PC-3 (cell line): ENCODE data around the gene TEX44. TPM values are rescaled to one million over a fixed set of nuclear protein-coding genes. Genes with fewer than 3 reads are reported as not detected.

Source experiments
- ATAC-seq: fragments of 200-7000 bp; cut with Tn5 transposase; 2 replicates; pipeline ENCODE4 v1.9.1; 2020; ENCODE audit warnings: mild to moderate bottlenecking, moderate library complexity
- BruUV-seq: library from RNA; stranded (reverse); fragments of 400-500 nt; replicated peaks from 2 replicates; lab custom pipeline; 2021; lab: Mats Ljungman, UMichigan
- CTCF ChIA-PET: fragments of 300-600 bp; sonication (Branson Sonifier 250); formaldehyde crosslinking; loops from one replicate; lab custom pipeline; 2022; ENCODE audit warnings: antibody characterized with exemption; lab: Charles Lee
- POLR2A ChIA-PET: fragments of 300-600 bp; sonication (Branson Sonifier 250); formaldehyde crosslinking; loops from one replicate; lab custom pipeline; 2022; ENCODE audit warnings: antibody characterized with exemption; ENCODE audit not compliant: unreplicated experiment; lab: Charles Lee
- DNase-seq: peaks from one replicate; pipeline ENCODE4 v3.0.0-alpha.2; 2015
- H2AFZ ChIP-seq: fragments of 300-600 bp; sonication (generic); 2 replicates; pipeline ENCODE4 v1.6.0; 2016; ENCODE audit warnings: antibody characterized with exemption, low read length
- H3F3A ChIP-seq: fragments of 300-600 bp; sonication (generic); one replicate; pipeline ENCODE4 v1.6.0; 2017; ENCODE audit warnings: antibody characterized with exemption, low read length, control low read depth, mild to moderate bottlenecking; ENCODE audit not compliant: unreplicated experiment
- H3K27ac ChIP-seq: fragments of 300-600 bp; sonication (generic); 2 replicates; pipeline ENCODE4 v1.5.1; 2016; ENCODE audit warnings: mild to moderate bottlenecking, low read length
- H3K27me3 ChIP-seq: fragments of 300-600 bp; sonication (generic); 2 replicates; pipeline ENCODE4 v1.6.1; 2016; ENCODE audit warnings: low read length, mixed read lengths
- H3K36me3 ChIP-seq: fragments of 300-600 bp; sonication (generic); 2 replicates; pipeline ENCODE4 v1.6.1; 2016; ENCODE audit warnings: low read depth, mixed run types, low read length, mixed read lengths
- H3K4me1 ChIP-seq: fragments of 300-600 bp; sonication (generic); 2 replicates; pipeline ENCODE4 v1.5.1; 2016; ENCODE audit warnings: low read length; ENCODE audit not compliant: insufficient read depth
- H3K4me2 ChIP-seq: fragments of 300-600 bp; sonication (generic); 2 replicates; pipeline ENCODE4 v1.6.0; 2016; ENCODE audit warnings: low read length
- H3K4me3 ChIP-seq: fragments of 300-600 bp; sonication (generic); 2 replicates; pipeline ENCODE4 v1.5.1; 2016; ENCODE audit warnings: mild to moderate bottlenecking, low read length, mixed read lengths
- H3K79me2 ChIP-seq: fragments of 300-600 bp; sonication (generic); 2 replicates; pipeline ENCODE4 v1.6.1; 2017; ENCODE audit warnings: low read length, mixed read lengths
- H3K9ac ChIP-seq: fragments of 300-600 bp; sonication (generic); 2 replicates; pipeline ENCODE4 v1.6.0; 2016; ENCODE audit warnings: mild to moderate bottlenecking, low read length
- H3K9me2 ChIP-seq: fragments of 300-600 bp; sonication (generic); replicated peaks from 2 replicates; pipeline ENCODE4 v1.6.1; 2016; ENCODE audit warnings: mixed run types, low read length, mixed read lengths
- H3K9me3 ChIP-seq: fragments of 300-600 bp; sonication (generic); 2 replicates; pipeline ENCODE4 v1.6.1; 2016; ENCODE audit warnings: low read length, mixed read lengths
- H4K20me1 ChIP-seq: fragments of 300-600 bp; sonication (generic); 2 replicates; pipeline ENCODE4 v1.6.1; 2016; ENCODE audit warnings: low read length, mixed read lengths
- CTCF ChIP-seq: fragments of 300-600 bp; sonication (generic); conservative IDR thresholded peaks from 2 replicates; pipeline ENCODE4 v1.5.1; 2017; ENCODE audit warnings: antibody characterized with exemption, low read depth, mild to moderate bottlenecking, low read length
- EZH2 ChIP-seq: fragments of 300-600 bp; sonication (generic); IDR thresholded peaks from one replicate; pipeline ENCODE4 v1.6.1; 2017; ENCODE audit warnings: antibody characterized with exemption, mild to moderate bottlenecking, low read length; ENCODE audit not compliant: unreplicated experiment
- EZH2phosphoT487 ChIP-seq: fragments of 300-600 bp; sonication (generic); IDR thresholded peaks from 2 replicates; pipeline ENCODE4 v1.6.1; 2018; ENCODE audit warnings: mild to moderate bottlenecking, antibody characterized with exemption, low read length, borderline replicate concordance
- intact Hi-C: fragments of 100-400 bp; cut with micrococcal nuclease; formaldehyde crosslinking; loops from 2 replicates; pipeline ENCODE4 v1.9.0; 2023
- total RNA-seq: library from RNA; depleted of rRNA; stranded (reverse); fragments of >200 nt; gene quantifications from 2 replicates; pipeline ENCODE4 v1.2.3, GENCODE V29; 2014

TEX44 gene
- total RNA-seq, 1 experiment from 2014 or later = not detected

DNA sequence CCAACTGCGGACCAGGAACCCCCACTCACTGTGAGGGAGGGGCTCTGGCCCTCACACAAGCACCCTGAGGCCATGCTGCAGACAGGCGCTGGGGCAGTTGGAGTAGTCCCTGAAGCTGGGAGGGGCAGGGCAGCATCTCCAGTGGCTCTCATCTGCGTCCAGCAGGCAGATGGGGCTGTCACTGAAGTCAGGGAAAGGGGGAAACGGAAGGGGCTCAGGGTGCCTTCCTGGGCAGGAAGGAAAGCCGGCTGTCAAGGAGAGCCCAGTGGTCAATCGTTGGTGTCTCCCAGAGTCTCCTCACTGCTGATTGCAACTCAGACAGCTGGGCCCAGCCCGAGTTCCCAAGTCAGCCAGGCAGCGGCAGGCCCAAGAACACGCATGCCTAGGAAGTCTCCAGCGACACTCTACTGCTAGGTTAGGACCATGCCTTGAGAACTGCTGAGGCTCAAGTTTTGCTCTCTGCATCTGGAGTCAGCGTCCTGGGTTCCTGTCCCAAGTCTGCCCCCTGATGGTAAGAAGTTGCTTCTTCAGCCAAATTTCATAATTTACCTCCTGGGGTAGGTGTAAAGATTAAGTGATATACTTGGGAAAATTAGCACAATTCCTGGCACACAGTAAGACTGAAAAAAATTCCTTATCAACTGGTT, 35.0 kb upstream of the TEX44 start:
- Histone ChIP-seq H3F3A (no peaks in the 10 kb centered on the region), H3K9me3 (no peaks in the 10 kb centered on the region), H2AFZ (peak overlapping the region; percentile 41; the same call in 1 of the 2 replicates), H3K27ac (no peak overlapping the region), H3K4me2 (no peak overlapping the region), H3K9ac (no peak overlapping the region), H3K27me3 (no peaks in the 10 kb centered on the region), H3K9me2 (no peaks in the 10 kb centered on the region), H3K36me3 (no peaks in the 10 kb centered on the region), H4K20me1 (no peaks in the 10 kb centered on the region), H3K79me2 (no peaks in the 10 kb centered on the region), H3K4me3 (no peak overlapping the region), H3K4me1 (no peaks in the 10 kb centered on the region)
- intact Hi-C loops = loop anchor here (1.0 kb wide), 3 partner anchors 27 to 75 kb away; partner anchors contain the start of gene NMUR1
- ATAC-seq = peak; percentile 92
- ChIA-PET CTCF (no interaction called here), POLR2A (no interaction called here)
- TF ChIP-seq EZH2phosphoT487 = no peak
- peak; percentile 79 for TF ChIP-seq CTCF
- peak; percentile 76 for DNase-seq
- BruUV-seq = no TSS peak

DNA sequence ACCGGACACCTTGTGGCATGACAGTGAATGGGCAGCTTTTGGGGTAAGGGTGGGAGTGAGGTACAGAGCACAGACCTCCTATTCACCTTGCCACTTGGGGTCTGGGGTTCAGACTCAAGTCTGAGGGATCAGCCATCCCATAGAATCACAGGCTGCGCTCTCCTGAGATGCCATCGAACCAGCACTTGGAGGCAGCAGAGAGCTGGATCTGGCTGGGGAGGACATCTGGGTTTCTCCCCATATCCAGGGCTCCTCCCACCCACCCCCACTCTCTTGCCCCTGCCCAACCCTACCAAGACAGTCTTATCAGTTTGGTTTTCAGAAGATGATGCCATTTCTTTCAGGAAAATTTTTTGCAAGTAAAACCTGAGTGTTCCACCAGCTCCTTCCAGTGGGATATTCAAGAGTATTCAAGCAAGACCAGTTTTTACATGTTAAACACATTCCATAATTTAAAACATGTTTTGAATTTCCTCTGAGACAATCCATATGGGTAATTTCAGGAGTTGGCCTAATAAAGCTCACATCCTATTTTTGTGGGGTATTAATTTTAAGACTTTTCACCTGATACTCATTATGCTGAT, 29.2 kb upstream of the TEX44 start:
- Histone ChIP-seq H3K27me3 (no peaks in the 10 kb centered on the region), H3K4me1 (no peaks in the 10 kb centered on the region), H3K9ac (no peak overlapping the region), H3K9me2 (no peaks in the 10 kb centered on the region), H3K4me3 (no peak overlapping the region), H4K20me1 (no peaks in the 10 kb centered on the region), H3K27ac (no peak overlapping the region), H2AFZ (no peak overlapping the region), H3F3A (no peaks in the 10 kb centered on the region), H3K4me2 (no peak overlapping the region), H3K79me2 (no peaks in the 10 kb centered on the region), H3K9me3 (no peaks in the 10 kb centered on the region), H3K36me3 (no peaks in the 10 kb centered on the region)
- ATAC-seq = peak; percentile 95
- BruUV-seq = no TSS peak
- intact Hi-C loops = loop anchor here (1.0 kb wide), 1 partner anchor 38 kb away; no protein-coding TSS in a partner anchor
- peak; percentile 65 for DNase-seq
- TF ChIP-seq CTCF (peak; percentile 62), EZH2phosphoT487 (no peak)
- ChIA-PET POLR2A (no interaction called here), CTCF (interaction anchor here (0.6 to 1.2 kb wide), 6 partner anchors 14 to 738 kb away, joined by 3 to 12 read pairs (median 5); no protein-coding TSS in a partner anchor)

- Histone ChIP-seq H3K79me2 (no peaks in the 10 kb centered on the region), H3K4me3 (no peak overlapping the region), H3K36me3 (no peaks in the 10 kb centered on the region), H3F3A (no peaks in the 10 kb centered on the region), H4K20me1 (no peaks in the 10 kb centered on the region), H3K4me1 (no peaks in the 10 kb centered on the region), H2AFZ (no peak overlapping the region), H3K9me3 (no peaks in the 10 kb centered on the region), H3K9ac (no peak overlapping the region), H3K4me2 (no peak overlapping the region), H3K9me2 (no peaks in the 10 kb centered on the region), H3K27me3 (no peaks in the 10 kb centered on the region), H3K27ac (no peak overlapping the region)
- POLR2A ChIA-PET = interaction anchor here (0.6 kb wide), 1 partner anchor 441 kb away, joined by 10 read pairs; no protein-coding TSS in a partner anchor
- DNase-seq (no peak), ATAC-seq (no peak)
- CTCF ChIA-PET = interaction anchor here (0.5 kb wide), 1 partner anchor 21 kb away, joined by 3 read pairs; no protein-coding TSS in a partner anchor
- no TSS peak for BruUV-seq
- intact Hi-C loops = no loop called here
- TF ChIP-seq EZH2 (no peak), EZH2phosphoT487 (no peak), CTCF (no peak)
Measured at GRCh38 chr2:231565887-231566594, 26.6 kb upstream of the TEX44 start.
